GM23248 (cell line): ENCODE data around the gene IGF2.

Source experiments
- EZH2 ChIP-seq: fragments of 200-600 bp; sonication (generic); IDR thresholded peaks from 2 replicates; pipeline ENCODE4 v1.6.1; 2018; ENCODE audit warnings: antibody characterized with exemption, mild to moderate bottlenecking; ENCODE audit not compliant: insufficient read depth, poor library complexity, severe bottlenecking
- EZH2phosphoT487 ChIP-seq: fragments of 200-600 bp; sonication (generic); IDR thresholded peaks from 2 replicates; pipeline ENCODE4 v1.6.1; 2018; ENCODE audit warnings: antibody characterized with exemption, moderate library complexity, mild to moderate bottlenecking, low read depth; ENCODE audit not compliant: insufficient read depth

DNA sequence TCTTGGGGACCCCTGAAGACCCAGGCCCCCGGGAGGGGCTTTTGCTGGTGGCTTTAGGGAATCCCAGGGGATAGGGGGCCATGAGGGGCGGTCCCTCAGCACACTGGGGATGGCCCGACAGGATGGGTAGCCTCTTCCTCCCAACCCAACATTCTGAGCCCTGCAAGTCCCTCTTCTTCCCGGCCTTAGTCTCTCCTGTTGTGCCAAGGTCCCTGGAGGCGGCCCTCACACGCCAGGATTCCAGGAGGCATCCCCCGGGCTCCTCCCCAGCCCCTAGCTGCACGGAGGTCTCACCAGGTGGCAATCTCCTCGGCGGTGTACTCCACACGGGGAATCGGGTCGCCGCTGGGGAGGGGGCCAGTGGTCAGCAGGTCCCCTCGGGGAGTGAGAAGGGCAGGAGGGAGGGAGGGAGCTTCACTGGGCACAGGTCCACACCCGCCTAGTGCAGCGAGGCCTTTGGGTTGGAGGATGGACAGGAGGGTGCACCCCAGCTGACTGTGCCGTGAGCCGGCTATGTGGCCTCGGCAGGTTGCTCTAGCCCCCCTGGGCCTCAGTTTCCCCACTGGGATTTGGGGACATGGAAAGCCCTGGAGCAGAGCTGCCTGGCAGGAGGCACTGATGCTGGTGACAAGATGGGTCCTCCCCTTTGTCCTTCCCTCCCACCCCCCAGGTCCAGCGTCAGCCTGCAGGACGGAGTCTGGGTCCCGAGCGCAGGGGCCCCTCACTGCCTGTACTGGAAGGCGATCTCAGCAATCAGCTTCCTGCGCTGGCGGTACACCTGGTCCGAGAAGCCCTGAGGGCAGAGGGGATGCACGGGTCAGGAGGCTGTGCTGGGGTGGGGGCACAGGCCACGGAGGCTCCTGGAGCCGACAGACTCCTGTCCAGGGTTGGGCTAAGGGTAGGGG lies 28.2 kb upstream of the IGF2 start:
- no peak for TF ChIP-seq EZH2phosphoT487
- TF ChIP-seq EZH2: no peak
